ENCODE results near the gene KLF16.

Gene KLF16

DNA sequence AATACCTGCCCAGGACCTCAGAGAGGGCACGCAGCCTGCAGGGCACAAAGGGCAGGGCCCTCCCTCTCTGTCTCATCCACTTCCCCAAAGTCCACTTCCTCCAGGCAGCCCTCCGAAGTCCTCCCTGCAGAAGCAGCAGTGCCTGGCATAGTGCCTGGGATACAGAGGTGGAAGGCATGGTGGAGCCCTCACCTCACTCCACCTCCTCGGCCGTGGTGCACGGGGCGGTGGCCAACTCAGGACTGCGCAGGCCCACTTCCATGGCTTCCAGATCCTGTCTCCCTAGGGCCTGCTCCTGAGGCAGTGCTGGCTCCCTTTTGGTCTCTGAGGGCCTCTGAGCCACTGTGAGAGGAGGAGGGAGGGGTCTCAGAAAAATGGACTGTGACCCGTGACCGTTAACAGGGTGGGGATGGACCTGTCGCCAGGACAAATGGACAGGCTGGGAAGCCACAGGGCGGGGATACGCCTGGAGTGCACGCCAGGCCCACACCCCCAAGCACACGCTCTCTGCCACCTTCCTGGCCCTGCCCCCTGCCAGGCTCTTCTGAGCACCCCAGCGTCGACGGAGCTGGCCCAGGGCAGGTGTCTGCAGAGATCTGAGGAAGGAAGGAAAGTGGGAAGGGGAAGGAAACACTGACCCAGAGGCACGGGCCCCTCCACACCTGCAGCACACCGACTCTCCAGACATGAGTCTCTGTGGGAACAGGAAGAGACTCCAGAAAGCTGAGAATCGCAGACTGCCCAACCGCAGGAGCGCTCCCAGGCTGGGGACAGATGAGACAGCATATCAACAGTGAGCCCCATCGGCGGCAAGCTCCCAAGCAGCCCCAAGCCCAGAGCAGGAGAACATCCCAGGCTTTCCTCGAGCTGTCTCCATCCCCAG lies 23.5 kb downstream of the KLF16 start:
- no peak for DNase-seq

DNA sequence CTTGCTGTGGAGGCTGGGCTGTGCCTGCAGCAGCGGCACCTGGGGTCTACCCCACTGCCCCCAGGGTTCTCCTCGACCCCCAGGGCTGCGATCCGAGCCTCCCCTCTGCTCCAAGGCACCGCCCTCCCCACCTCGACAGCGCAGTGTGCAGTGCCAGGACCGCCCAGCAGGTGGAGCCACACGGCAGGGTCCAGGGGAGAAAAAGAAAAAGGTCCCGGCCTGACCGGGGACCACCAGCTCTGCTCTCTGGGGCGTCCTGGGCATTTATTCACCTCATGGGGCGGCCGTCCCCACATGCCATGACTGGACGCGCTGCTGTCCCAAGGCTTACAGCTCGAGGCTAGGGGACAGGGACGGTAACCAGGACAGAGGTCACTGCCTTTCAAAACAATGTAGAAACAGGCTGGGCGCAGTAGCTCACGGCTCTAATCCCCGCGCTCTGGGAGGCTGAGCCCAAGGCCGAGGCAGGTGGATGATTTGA lies 25.7 kb downstream of the KLF16 start:
- DNase-seq = peak; percentile 63

DNA sequence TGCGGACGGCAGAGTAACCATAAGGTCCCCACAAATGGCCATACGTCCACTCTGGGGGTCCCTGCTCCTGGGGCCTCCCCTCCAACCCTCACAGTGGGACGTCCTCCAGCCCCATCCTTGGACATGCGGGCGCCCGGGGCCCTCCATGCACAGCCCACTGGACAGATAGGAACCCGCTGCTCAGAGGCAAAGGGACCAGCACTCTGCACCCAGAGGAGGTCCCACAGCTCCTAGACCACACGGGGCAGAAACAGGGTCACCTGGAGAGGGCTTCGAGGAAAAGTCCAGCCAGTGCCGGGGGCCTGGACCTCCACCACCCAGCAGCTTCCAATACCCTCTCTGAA lies 26.2 kb downstream of the KLF16 start:
- no peak for DNase-seq

DNA sequence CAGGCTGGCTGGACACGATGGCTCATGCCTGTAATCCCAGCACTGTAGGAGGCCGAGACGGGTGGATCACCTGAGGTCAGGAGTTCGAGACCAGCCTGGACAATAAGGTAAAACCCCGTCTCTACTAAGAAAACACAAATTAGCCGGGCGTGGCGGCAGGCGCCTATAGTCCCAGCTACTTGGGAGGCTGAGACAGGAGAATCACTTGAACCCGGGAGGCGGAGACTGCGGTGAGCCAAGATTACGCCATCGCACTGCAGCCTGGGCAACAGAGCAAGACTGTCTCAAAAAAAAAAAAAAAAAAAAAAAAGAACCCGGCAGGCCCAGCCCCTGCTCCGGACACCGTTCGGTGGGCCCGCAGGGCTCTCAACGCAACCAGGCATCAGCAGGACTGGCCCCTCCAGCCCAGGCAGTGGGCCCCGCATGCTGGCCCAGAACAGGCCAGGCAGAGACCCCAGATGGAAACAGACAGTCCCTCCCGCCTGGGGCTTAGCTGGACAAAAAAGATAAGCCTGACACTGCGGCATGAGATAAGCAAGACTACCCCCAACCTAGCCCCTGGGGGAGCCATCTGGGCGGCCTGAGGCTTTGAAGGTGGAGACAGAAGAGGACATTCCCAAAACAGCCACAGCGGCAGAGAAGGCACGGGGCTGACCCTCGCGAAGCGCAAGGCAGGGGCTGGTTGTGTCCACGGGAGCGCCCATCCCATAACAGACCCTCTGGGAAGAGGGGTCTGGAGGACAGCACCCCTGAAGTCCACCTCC lies 26.7 kb downstream of the KLF16 start:
- DNase-seq = no peak

DNA sequence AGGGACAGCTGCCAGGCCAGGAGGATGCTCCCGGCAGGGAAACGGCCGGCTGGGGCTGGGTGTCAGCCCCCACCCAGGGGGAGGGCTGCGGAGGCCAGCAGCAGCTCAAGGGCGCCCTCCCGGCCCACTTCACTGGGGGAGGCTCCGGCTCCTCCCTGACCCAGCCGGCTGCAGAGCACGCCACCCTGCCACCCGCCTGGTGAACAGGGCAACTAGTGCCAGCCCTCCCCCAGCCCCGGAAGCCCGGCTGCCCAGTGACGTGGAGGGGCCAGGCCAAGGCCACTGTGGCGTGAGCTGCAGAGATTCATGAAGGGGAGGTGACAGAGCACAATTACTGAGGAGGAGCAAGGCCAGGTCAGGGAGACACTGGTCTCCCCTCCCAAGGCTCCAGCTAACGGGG lies 29.8 kb downstream of the KLF16 start:
- no peak for DNase-seq

DNA sequence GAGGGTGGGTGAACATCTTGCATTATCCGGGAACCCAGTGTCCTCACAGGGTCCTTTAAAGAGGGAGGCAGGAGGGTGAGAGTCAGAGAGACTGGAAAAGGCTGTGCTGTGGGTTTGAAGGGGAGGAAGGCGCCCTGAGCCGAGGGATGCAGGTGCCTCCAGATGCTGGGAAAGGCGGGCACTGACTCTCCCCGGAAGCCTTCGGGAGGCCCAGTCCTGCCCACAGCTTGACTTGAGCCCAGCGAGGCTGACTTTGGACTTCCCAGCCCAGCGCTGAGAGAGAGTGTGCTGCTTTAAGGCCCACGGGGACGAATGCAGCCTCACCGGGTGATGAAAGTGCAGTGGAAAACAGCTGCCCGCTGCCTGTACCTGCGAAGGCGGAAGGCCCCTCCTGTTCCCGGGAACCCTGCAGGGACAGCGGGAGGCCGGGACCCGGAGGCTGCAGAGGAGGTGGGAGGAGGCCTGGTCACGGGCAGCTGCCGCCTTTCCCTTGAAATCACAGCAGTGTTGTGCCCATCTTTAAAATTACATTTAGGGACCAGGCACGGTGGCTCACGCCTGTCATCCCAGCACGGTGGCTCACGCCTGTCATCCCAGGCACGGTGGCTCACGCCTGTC lies 31.2 kb downstream of the KLF16 start:
- no peak for DNase-seq

DNA sequence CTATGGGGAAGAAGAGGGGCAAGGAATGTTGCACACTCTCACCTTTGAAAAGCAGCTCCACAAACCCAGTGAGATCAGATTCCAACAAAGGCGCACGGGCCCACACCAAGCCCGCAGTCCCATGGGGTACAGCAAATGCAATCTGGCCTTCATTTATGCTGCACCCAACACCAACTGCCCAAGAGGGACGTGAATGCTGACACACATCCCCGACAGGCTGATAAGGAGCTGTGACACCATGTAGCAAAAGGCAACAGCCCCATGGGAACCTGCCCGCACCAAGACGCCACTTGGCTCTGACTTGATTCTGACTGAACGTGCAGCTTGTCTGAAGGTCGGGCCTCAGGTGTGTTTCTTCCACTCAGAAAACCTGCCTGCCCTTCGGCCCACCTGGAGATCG lies 32.4 kb downstream of the KLF16 start:
- DNase-seq = no peak

DNA sequence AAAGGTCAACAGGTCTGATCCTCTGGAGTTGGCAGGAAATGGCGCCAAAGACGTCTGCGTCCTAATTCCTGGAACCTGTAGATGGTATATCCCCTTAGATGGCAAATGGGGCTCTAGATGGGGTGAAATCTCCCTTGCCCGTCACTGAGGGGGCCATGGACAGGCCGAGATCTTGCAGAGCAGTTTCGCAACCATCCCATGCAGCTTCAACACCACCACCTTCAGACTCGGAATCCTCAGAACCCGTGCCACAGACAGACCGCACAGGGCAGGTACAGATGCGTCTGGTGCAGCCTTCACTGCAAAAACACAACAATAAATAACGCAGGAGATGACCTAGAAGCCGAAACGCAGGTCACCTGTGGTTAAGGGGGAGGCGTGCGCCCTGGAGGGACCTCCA lies 32.8 kb downstream of the KLF16 start:
- no peak for DNase-seq

DNA sequence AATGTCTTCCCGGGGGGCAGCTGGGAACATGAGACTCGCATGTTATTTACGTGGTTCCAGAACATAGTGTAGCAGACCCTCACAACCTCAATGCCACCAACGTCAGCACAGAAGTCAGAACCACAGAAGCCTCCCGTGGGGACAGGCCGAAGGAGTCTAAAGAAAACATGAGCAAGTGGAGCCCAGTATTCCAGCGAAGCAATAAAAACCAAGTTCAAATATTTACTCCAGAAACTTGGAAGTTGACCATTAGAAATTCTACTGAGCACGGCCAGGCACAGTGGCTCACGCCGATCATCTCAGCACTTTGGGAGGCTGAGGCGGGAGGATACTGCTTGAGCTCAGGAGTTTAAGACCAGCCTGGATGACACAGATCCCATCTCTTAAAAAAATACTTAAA lies 33.4 kb downstream of the KLF16 start:
- no peak for DNase-seq

DNA sequence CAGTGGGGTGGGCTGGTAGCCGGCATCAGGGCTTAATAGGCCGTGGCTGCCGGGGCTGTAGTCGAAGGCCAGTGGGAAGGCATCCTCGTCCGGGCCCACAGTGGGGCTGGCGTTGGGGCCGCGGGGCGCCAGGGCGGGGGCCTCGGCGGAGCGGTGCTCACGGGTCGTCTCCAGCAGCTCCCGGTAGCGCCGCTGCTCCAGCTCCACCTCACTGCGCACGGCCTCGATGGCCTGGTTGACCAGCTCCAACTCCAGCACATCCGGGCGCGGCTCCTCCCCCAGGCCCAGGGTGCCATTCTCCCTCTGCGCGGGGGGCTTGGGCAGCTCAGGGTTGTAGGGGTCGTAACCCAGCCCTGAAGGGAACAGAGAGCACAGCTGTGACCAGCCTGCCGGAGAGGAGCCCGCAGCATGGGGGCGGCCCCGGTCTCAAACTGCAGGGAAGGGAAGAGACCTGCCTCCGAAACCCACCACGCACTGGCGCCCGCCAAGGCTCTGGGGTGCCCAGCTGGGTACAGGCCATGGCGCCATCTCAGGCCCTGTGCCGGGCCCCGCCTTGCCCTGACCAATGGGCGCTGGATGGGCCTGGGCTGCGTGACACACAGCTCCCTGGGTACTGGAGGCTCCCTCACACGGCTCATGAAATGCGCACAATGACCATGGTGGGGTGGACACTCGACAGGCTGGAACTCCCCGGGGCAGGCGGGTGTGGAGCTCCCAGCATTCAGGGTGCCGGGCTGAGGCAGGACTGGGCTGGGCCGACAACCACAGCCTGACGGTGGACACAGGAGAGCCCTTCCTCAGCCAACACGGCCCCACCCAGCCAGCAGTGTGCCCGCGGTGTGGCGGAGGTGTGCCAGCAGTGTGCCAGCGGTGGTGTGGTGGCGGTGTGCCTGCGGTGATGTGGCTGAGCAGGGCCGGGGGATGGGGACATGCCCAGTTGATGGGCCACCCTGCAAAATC lies 34.8 kb downstream of the KLF16 start:
- DNase-seq = no peak

DNA sequence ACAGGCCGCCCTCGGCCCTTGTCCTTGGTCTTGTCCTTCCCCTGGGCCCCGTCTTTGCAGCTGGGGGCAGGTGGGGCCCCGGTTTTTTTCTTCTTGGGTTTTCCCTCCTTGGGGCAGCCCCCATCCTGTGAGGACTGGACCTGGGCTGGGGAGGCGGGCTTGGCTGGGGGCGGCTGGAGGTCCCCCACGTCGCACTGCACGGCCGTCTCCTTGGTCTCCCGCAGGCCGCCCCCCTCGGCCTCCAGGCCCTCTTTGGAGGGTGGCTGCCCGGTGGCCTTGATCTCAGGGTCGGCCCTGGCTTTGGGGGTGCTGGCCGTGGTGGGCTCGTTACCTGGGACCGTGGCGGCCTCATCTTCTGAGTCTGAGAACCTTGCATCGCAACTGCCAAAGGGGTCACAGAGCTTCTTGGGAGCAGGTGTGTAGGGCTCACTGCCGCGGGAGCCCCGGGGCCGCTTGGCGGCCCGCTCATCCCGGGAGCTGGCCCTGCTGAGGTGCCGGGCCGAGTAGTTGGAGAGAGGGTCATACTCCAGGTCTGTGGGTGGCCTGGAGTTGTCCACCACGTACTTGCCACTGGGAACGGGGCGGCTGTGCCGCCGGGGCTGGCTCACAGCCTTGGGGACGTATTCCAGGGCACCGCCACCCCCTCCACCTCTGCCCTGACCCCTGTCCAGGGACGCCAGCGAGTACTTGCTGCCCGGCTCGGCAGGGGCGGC lies 35.7 kb downstream of the KLF16 start:
- no peak for DNase-seq

DNA sequence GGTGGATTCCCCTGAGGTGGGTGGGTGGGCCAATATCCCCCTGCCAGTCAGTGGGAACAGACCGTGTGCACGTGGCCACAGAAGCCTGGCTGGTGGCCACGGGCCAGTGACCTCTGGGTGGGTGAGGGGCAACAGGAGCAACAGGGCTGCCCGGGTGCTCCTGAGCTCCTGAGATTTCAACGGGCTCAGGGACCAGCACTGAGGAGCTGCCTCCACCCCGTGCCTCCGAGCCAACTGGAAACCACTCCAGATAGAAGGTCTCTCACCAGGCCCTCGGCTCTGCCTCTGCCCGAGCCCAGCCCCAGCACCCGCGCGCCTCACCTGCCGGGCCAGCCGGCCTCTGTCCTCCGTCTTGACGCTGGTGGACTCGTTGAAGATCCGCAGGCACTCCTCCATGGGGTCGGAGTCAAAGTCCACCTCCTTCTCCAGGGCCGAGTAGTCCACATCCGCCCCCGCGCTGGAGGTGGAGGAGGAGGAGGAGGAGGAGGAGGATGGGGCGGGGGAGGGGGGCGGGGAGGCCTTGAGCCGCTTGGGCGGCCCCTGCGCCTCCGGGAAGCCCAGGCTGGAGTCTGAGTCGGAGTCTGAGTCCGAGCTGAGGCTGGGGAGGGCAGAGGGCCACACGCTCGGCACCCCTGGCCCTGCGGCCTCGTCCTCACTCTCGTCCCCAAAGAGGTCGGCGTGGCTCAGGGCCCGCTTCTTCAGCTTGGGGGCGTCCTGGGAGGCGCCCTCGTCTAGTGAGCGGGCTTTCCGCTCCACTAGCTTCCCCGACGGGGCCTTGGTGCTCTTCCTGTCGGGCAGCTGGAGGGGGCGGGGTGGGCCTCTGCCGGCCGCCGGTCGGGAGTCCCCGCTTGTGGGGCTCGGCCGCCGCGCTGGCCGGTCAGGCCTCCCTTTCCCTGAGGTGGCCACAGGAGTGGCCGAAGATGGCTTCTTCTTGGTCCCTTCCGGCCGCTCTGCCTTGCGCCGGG lies 36.5 kb downstream of the KLF16 start:
- DNase-seq = no peak

DNA sequence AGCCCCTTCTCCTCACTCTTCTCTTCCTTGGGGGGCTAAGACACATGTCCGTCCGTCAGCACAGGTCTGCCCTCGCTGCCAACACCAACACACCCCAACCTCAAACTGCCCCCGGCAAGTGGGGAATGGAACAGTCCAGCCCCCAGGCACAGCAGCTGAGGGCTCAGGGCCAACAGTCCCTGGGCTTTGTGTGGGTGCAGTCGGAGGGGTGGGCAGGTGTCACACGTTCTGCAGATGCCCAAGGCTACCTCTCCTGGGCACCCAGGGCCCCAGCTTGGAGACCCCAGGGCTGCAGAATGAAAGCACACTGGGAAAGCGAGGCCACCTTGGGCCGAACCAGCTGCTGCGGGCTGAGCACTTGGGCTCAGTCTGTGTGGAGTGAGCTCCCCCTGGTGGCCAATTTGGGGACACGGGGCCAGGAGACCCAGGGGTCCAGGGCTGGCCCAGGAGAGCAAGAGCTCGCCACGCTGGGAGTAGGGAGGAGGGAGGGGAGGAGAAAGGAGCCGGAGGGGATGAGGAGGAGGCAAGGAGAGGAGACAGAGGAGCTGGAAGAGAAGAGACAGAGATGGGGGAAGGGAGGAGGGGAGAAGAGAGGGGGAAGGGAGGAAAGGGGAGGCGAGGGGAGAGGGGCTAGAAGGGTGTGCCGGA lies 37.3 kb downstream of the KLF16 start:
- peak; percentile 80 for DNase-seq

DNA sequence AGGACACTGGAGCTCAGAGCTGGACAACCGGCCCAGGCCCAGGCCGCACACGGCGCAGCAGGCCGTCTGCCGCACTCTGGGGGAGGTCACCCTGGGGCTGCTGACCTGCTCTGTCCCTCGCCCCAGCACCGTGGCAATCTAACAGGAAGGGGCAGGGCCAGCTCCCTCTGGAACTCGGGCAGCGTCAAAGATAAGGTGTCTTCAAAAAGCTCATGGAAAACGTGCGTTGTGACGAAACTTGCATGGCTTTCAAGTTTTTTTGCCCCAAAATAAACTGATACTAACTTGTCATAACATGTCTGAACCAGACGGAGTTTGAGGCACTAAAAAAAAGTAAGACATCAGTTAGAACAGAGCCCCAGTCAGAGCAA lies 39.1 kb downstream of the KLF16 start:
- no peak for DNase-seq

DNA sequence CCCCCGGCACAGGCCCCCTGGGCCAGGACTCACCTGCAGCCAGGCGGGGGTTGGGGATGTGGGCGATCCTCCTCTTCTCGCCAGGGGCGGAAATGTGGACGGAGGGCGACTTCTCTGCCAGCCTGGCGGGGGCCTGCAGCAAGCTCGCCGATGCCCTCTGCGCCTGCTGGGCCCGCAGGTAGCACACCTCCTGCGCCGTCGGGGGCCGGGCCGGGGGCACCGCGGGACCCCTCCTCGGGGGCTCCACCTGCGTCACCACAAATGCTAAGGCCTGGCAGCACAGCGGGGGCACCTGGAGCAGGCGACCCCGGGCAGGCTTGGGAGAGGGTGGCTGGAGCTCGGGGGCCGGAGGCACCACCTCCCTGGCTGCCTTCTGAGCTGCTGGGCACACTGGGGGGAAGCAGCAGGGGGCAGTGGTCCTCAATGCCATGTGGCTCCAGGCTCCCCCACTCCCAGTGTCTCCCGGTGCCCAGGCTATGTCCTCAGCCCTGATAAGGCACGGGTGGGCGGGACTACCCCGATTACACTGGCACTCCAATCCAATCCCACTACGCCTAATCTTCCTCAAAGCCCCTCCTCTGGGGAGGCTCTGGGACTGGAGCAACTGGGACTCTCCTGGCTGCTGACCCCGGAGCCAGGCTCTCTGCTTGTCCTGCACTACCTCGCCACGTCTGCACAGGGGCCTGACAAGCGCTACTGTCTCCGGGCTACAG lies 39.7 kb downstream of the KLF16 start:
- no peak for DNase-seq

DNA sequence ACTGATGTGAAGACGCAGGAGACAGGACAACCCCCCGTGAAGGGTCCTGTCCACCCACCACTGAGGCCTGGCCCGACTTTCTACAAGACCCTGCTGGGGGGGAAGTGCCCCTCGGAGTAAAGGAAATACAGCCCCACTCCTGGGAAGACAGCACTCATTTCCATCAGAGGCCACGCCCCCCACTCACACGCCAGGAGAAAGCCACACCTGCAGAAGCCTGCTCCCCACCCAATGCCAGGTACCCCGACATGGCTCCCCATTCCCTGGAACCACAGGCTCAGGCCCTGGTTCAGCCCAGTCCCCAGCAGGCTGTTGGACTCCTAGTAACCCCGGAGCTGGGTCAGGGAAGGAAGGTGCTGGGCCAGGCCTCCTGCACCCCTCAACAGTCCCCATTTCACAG lies 40.4 kb downstream of the KLF16 start:
- no peak for DNase-seq

DNA sequence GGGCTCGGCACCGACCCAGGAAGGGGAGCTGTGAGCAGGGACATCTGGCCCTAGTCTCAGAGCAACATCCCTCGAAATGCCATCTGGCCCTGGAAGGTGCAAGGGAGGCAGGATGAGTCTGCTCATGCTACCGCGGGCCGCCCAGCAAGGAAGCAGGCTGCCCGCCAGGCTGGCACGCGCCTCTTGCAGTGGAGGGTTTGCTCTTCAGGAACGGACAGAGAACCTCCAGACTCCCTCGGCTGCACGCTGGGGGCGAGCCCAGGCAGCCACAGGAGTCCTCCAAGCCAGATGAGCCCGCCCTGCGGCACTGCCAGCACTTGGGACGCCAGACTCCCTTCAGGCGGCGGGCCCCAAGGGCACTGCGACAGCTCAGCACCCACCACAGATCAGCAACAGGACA lies 41.2 kb downstream of the KLF16 start:
- DNase-seq = no peak

DNA sequence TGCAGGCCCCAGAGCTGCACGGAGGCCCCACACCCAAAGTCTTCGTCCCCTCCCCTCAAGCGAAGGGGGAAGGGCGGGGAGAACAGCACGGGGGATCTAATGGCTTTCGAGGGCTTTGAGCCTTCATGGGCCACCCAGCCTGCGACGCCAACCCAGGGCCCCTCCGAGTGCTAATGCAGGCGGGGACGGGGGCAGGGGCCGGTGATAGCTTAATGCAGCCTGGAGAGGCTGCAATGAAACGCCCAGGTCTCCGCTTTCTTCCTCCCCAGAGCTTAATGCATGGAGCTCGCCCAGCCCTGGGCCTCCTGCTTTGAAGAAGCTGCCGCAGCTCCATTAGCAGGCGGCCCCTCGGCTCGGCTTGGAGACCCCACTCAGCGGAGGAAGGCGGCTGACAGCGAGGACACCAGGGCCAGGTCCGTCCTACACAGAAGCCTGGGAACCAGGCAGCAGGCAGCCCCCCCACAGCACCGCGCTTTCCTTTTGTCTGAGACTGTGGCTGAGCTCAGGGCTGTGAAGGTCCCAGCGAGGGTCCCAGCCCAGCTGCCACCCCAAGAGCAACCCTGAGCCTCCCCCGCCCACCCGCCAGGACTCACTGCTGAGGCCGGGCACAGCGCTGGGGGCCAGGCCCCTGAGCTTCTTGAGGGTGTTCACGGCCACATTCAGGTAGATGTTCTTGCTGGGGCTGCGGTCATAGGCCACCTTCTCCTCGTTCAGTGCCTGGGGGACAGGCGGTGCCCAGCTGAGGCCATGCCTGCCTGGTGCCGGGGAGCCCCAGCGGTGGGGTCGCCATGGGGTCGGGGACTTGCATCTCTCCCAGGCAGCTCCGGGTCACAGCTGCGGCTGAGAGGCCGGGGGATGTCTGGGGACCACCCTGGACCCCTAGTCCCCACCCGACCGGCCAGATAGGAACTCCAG lies 43.8 kb downstream of the KLF16 start:
- DNase-seq = no peak

Data from activated CD8-positive, alpha-beta memory T cell treated with anti-CD3 and anti-CD28 coated beads, Interleukin-2, amount 50 U/mL, for 4 hours (primary cell).